Upper lobe of left lung (tissue), 6 donors: ENCODE data around the gene NME9. TPM values are rescaled to one million over a fixed set of nuclear protein-coding genes. Genes with fewer than 3 reads are reported as not detected.
"Not testable (repeated sequence)": the region's sequence is repeated elsewhere in the genome, so short reads cannot be mapped to it uniquely, and the experiment has no call there.

Experiments
- ATAC-seq, 2 donors: fragments of 200-7000 bp; cut with Tn5 transposase; one replicate each; pipeline ENCODE4 v1.9.1; 2022; ENCODE audit warnings: mild to moderate bottlenecking in 2 of 2, moderate library complexity in 2 of 2; ENCODE audit not compliant: low FRiP score in 2 of 2
- DNase-seq, 2 donors: peaks; one replicate each; pipeline ENCODE4 v3.0.0-alpha.2; 2019 to 2020
- H3K27ac ChIP-seq, 4 donors: fragments of 200-600 bp; sonication (generic); one replicate each; pipeline ENCODE4 v1.5.1; 2016 to 2019
- H3K27me3 ChIP-seq, 4 donors: fragments of 200-600 bp; sonication (generic); one replicate each; pipeline ENCODE4 v1.5.1; 2017 to 2019
- H3K36me3 ChIP-seq, 4 donors: fragments of 200-600 bp; sonication (generic); one replicate each; pipeline ENCODE4 v1.5.1; 2016 to 2019
- H3K4me1 ChIP-seq, 4 donors: fragments of 200-600 bp; sonication (generic); one replicate each; pipeline ENCODE4 v1.5.1; 2018 to 2019
- H3K4me3 ChIP-seq, 4 donors: fragments of 200-600 bp; sonication (generic); one replicate each; pipeline ENCODE4 v1.5.1; 2017 to 2019; ENCODE audit warnings: mild to moderate bottlenecking in 2 of 4, moderate library complexity in 1 of 4
- H3K9me3 ChIP-seq, 4 donors: fragments of 200-600 bp; sonication (generic); one replicate each; pipeline ENCODE4 v1.5.1; 2018 to 2019
- EP300 ChIP-seq, 4 donors: sonication (generic); formaldehyde crosslinking; IDR thresholded peaks; one replicate each; pipeline ENCODE4 v1.5.1; 2017; ENCODE audit warnings: antibody characterized with exemption in 4 of 4, control low read depth in 2 of 4
- POLR2A ChIP-seq, 4 donors: fragments of 450-650 bp; IDR thresholded peaks; one replicate each; pipeline ENCODE4 v1.5.1; 2016 to 2017; ENCODE audit warnings: antibody characterized with exemption in 4 of 4, mild to moderate bottlenecking in 2 of 4
- POLR2AphosphoS5 ChIP-seq, 2 donors: sonication (generic); formaldehyde crosslinking; IDR thresholded peaks; one replicate each; pipeline ENCODE4 v1.5.1; 2017; ENCODE audit warnings: antibody characterized with exemption in 2 of 2
- WGBS, 2 donors: methylation state at CpG; one replicate each; pipeline ENCODE4 v1.1.5; 2017 to 2018; 5-methylcytosine and 5-hydroxymethylcytosine counted together
- total RNA-seq, 6 donors: library from RNA; depleted of rRNA in 4 of 6; stranded (reverse); fragments of >200 nt in 4 of 6; gene quantifications; one replicate each; pipeline versions ENCODE4 v1.1.0 to v1.2.1, GENCODE V29; 2016 to 2021
- TF ChIP-seq, protein P1 (sequence below), 6 experiments: fragments of 450-650 bp in 4 of 6; fragments of 200-600 bp in 2 of 6; sonication (generic) in 2 of 6; IDR thresholded peaks; one replicate each; pipeline ENCODE4 v1.5.1; 2016 to 2019; ENCODE audit warnings: antibody characterized with exemption in 6 of 6
- donor health status: DM: no; HTN: no; CAD: no; lungs with moderate emphysema.
- donor health status: DM: no; HTN: yes; CAD: no; lungs with severe emphysema.

The NME9 gene, protein sequence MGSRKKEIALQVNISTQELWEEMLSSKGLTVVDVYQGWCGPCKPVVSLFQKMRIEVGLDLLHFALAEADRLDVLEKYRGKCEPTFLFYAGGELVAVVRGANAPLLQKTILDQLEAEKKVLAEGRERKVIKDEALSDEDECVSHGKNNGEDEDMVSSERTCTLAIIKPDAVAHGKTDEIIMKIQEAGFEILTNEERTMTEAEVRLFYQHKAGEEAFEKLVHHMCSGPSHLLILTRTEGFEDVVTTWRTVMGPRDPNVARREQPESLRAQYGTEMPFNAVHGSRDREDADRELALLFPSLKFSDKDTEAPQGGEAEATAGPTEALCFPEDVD
- total RNA-seq, result 10 to 100 TPM in 1 of 6 donors, 1 to 10 TPM in 4, under 1 TPM in 1; 0.46 to 16.5 (median 3.3) TPM

DNA sequence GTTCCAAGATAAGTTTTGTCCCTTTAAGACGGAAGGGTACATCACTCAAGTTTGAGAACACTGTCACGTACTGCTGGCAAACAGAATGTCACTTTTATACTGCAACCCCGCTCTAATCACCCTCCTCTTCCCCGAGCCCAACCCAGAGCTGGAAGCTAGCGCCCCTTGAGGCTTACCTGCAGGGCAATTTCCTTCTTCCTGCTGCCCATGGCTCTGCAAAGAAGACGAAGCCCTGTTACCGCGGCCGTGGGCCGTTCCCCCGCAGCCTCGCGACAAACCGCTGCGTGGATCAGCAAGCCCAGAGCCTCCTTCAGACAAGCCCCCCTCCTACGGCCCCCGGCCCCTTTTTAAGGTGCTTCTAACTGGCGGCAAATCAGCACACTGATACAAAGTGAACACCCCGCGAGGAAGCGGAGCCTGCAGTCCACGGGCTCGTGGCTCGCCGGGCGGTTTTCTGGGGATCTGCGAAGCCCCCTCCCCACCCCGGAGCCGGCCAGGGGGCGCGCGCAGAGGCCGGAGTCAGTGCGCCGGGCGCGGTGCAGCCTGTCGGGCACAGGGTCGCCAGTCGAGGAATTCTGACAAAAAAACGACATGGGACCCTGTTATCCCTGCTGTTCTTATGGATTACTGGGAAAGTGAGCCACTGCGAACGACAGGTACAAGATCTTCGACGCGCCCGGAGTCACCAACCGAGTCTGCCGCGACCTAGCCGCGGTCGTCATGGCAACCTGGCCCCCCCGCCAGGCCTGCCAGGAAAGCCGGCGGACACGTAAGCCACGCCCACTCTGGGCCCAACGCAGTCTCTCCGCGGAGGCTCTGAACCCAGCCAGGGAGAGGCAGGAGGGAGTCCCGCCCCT lies at the start of gene NME9:
Gene NME9, minus strand, starts transcription at position 725 of the 857 bp plus-strand sequence. Its CDS starts 516 bp downstream, at position 209.
- no peak for TF ChIP-seq EP300 (IDR thresholded peaks at IDR 0.05)
- peak in 2 of 4 donors; percentile 19 to 42 for TF ChIP-seq POLR2A (IDR thresholded peaks at IDR 0.05)
- peak; percentile 57 to 60 for TF ChIP-seq POLR2AphosphoS5 (IDR thresholded peaks at IDR 0.05)
- TF ChIP-seq, protein P1, sequence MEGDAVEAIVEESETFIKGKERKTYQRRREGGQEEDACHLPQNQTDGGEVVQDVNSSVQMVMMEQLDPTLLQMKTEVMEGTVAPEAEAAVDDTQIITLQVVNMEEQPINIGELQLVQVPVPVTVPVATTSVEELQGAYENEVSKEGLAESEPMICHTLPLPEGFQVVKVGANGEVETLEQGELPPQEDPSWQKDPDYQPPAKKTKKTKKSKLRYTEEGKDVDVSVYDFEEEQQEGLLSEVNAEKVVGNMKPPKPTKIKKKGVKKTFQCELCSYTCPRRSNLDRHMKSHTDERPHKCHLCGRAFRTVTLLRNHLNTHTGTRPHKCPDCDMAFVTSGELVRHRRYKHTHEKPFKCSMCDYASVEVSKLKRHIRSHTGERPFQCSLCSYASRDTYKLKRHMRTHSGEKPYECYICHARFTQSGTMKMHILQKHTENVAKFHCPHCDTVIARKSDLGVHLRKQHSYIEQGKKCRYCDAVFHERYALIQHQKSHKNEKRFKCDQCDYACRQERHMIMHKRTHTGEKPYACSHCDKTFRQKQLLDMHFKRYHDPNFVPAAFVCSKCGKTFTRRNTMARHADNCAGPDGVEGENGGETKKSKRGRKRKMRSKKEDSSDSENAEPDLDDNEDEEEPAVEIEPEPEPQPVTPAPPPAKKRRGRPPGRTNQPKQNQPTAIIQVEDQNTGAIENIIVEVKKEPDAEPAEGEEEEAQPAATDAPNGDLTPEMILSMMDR (IDR thresholded peaks at IDR 0.05), result peak; percentile 13 to 47 (median 42)
- ATAC-seq, result peak; percentile 94 to 95
- Histone ChIP-seq H3K4me1 (peaks cover 3 to 20% (median 6%) of the 10 kb centered on the region in 4 donors), H3K9me3 (no peaks in the 10 kb centered on the region), H3K36me3 (no peaks in the 10 kb centered on the region), H3K27ac (peak within 1 kb of the TSS; percentile 59 to 65 (median 60)), H3K27me3 (no peaks in the 10 kb centered on the region), H3K4me3 (peak within 1 kb of the TSS; percentile 65 to 73 (median 67))
- DNase-seq, result peak; percentile 95 to 96
- WGBS, 2 donors, result 0 to 1% methylated on average over 22 to 40 of the region's 62 CpGs

DNA sequence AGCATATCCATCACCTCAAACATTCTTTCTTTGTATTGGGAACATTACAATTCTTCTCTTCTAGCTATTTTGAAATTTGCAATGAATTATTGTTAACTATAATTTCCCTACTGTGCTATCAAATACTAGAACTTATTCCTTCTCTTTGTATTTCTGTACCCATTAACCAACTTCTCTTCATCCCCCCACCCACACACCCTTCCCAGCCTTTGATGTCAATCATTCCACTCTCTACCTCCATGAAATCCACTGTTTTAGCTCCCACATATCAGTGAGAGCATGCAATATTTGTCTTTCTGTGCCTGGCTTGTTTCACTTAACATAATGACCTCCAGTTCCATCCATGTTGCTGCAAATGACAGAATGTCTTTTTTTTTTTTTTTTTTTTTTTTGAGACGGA lies 49.3 kb upstream of the NME9 start:
- H3K36me3 ChIP-seq, result no peaks in the 10 kb centered on the region
- peaks cover 16 to 22% (median 19%) of the 10 kb centered on the region in 4 donors for H3K4me1 ChIP-seq
- H3K9me3 ChIP-seq, result no peaks in the 10 kb centered on the region
- H3K4me3 ChIP-seq, result no peak overlapping the region
- DNase-seq (no peak), ATAC-seq (no peak)
- no peaks in the 10 kb centered on the region for H3K27me3 ChIP-seq
- no peak for TF ChIP-seq EP300 (IDR thresholded peaks at IDR 0.05)
- TF ChIP-seq, protein P1 (IDR thresholded peaks at IDR 0.05), result no peak
- no peak for TF ChIP-seq POLR2AphosphoS5 (IDR thresholded peaks at IDR 0.05)
- TF ChIP-seq POLR2A (IDR thresholded peaks at IDR 0.05), result no peak
- 82 to 91% methylated on average over 1 of the region's 1 CpG for WGBS, 2 donors
- no peak overlapping the region for H3K27ac ChIP-seq

DNA sequence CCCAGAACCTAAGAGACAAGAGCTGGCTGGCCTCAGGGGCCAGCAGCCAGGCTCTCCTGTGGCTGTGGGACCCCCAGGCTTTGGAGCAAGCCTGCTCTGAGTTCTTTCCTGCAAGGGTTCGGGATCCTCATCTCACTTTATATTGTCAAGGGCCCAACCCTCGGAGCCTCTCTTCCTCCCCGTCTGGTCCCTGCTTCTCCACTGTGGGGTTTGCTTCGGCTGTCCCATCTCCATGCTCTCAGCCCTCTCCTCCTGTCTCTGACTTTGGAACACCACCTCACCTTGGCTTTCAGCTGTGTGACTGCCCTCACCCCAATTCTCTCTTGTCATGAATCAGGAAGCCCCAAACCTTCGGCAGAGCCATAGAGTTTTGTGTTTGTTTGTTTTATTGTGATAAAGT lies 48.7 kb upstream of the NME9 start:
- Histone ChIP-seq H3K4me3 (no peak overlapping the region), H3K9me3 (no peaks in the 10 kb centered on the region), H3K27ac (no peak overlapping the region), H3K27me3 (no peaks in the 10 kb centered on the region), H3K36me3 (no peaks in the 10 kb centered on the region), H3K4me1 (peaks cover 16 to 22% (median 19%) of the 10 kb centered on the region in 4 donors)
- ATAC-seq (no peak), DNase-seq (no peak)
- no peak for TF ChIP-seq POLR2A (IDR thresholded peaks at IDR 0.05)
- TF ChIP-seq, protein P1 (IDR thresholded peaks at IDR 0.05), result no peak
- TF ChIP-seq POLR2AphosphoS5 (IDR thresholded peaks at IDR 0.05), result no peak
- TF ChIP-seq EP300 (IDR thresholded peaks at IDR 0.05), result no peak
- 72 to 84% methylated on average over 5 of the region's 5 CpGs for WGBS, 2 donors

DNA sequence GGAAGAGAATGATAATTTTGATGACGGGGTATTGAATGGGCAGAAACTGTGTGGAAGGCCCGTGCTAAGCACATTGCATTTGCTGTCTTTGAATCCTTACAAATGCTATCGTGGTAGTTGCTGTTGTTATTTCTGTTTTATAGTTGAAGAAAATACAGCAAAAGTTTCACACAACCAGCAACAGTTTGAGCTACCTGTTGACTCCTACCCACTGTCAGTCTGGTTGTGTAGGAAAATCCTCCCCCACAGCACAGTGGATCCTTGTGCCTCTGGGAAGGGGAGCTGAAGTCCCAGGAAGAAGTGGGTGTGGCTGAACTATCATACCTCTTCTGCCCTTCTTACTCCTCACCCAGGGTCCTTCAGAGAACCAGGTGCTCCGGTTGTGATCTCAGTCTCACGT lies 48.2 kb upstream of the NME9 start:
- Histone ChIP-seq H3K4me3 (no peak overlapping the region), H3K27me3 (no peaks in the 10 kb centered on the region), H3K27ac (no peak overlapping the region), H3K36me3 (no peaks in the 10 kb centered on the region), H3K4me1 (peaks cover 16 to 21% (median 18%) of the 10 kb centered on the region in 4 donors), H3K9me3 (no peaks in the 10 kb centered on the region)
- 82 to 84% methylated on average over 5 of the region's 5 CpGs for WGBS, 2 donors
- no peak for DNase-seq
- ATAC-seq, result no peak
- TF ChIP-seq, protein P1 (IDR thresholded peaks at IDR 0.05), result no peak

DNA sequence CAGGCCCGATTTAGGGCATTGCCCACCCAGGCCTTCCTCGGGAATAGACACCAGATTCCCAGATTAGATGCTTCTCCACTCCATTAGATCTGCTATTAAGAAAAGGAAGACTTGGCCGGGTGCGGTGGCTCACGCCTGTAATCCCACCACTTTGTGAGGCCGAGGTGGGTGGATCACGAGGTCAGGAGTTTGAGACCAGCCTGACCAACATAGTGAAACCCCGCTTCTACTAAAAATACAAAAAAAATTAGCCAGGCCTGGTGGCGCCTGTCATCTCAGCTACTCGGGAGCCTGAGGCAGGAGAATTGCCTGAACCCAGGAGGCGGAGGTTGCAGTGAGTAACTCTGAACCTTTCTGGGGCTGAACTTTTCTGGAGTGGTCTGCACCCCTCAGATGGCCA lies 47.6 kb upstream of the NME9 start:
- 93 to 96% methylated on average over 11 of the region's 11 CpGs for WGBS, 2 donors
- not testable (repeated sequence) for H3K4me3 ChIP-seq, ATAC-seq, H3K36me3 ChIP-seq, H3K27me3 ChIP-seq, DNase-seq, H3K27ac ChIP-seq, H3K9me3 ChIP-seq
- H3K4me1 ChIP-seq, result peaks cover 10 to 15% (median 12%) of the 10 kb centered on the region in 4 donors
